ENCODE results near the gene TIGD3.
A peak's percentile ranks its signal among the peaks of the same experiment; 100 is the strongest.

Gene TIGD3

DNA sequence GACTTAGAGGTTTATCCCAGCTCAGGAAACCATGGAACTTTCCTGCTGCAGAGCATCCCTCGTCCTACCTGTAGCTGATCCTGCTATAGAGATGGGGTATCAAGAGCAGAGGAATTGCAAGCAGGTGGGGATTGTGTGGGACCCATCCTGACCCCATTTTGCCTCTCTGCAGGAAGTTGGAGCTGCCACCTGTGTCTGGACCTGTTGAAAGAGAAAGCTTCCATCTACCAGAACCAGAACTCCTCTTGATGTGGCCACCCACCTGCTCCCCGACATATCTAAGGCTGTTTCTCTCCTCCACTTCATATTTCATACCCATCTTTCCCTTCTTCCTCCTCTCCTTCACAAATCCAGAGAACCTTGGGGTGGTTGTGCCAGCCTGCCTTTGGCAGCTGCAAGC is 3.0 kb upstream of the TIGD3 start:
- no peak overlapping the region for H3K4me2 ChIP-seq (ENCODE audit: low read length)
- H3K9ac ChIP-seq (ENCODE audit: low read length), result no peak overlapping the region
- no peak for TF ChIP-seq CTCF (IDR thresholded peaks at IDR 0.05; ENCODE audit: low read length)
- no peak for TF ChIP-seq EZH2 (IDR thresholded peaks at IDR 0.05; ENCODE audit: borderline replicate concordance, low read length)
- H3K9me3 ChIP-seq (ENCODE audit: low read length), result no peaks in the 10 kb centered on the region
- H4K20me1 ChIP-seq (ENCODE audit: insufficient read depth, low read length), result no peaks in the 10 kb centered on the region
- peaks cover 52% of the 10 kb centered on the region for H3K36me3 ChIP-seq (ENCODE audit: insufficient read depth, low read length)
- no peak overlapping the region for H3K4me3 ChIP-seq (ENCODE audit: low read depth, low read length, poor library complexity, severe bottlenecking)
- H3F3A ChIP-seq (ENCODE audit: insufficient read depth, low read length), result no peaks in the 10 kb centered on the region; the same call in none of the 2 replicates
- H3K79me2 ChIP-seq (ENCODE audit: insufficient read depth, low read length), result no peaks in the 10 kb centered on the region
- H3K9me2 ChIP-seq (ENCODE audit: low read depth, low read length), result no peaks in the 10 kb centered on the region
- H3K4me1 ChIP-seq (ENCODE audit: insufficient read depth, low read length, severe bottlenecking), result peaks cover 3% of the 10 kb centered on the region
- H3K27ac ChIP-seq (ENCODE audit: low read depth, low read length, poor library complexity, severe bottlenecking), result no peak overlapping the region
- H3K27me3 ChIP-seq (ENCODE audit: insufficient read depth, low read length), result peaks cover 7% of the 10 kb centered on the region; the same call in 1 of the 2 replicates
- no peak overlapping the region for H2AFZ ChIP-seq (ENCODE audit: low read length)

GRCh38 chr11:65352783-65353182 is 1.8 kb upstream of the TIGD3 start:
- Histone ChIP-seq H3K27me3 (ENCODE audit: insufficient read depth, low read length) (peaks cover 7% of the 10 kb centered on the region; the same call in 1 of the 2 replicates), H3K4me1 (ENCODE audit: insufficient read depth, low read length, severe bottlenecking) (peaks cover 3% of the 10 kb centered on the region), H3K4me3 (ENCODE audit: low read depth, low read length, poor library complexity, severe bottlenecking) (no peak overlapping the region), H2AFZ (ENCODE audit: low read length) (no peak overlapping the region), H3K79me2 (ENCODE audit: insufficient read depth, low read length) (no peaks in the 10 kb centered on the region), H3F3A (ENCODE audit: insufficient read depth, low read length) (no peaks in the 10 kb centered on the region; the same call in none of the 2 replicates), H3K9ac (ENCODE audit: low read length) (no peak overlapping the region), H3K36me3 (ENCODE audit: insufficient read depth, low read length) (peaks cover 49% of the 10 kb centered on the region), H3K9me3 (ENCODE audit: low read length) (no peaks in the 10 kb centered on the region), H3K27ac (ENCODE audit: low read depth, low read length, poor library complexity, severe bottlenecking) (no peak overlapping the region), H4K20me1 (ENCODE audit: insufficient read depth, low read length) (no peaks in the 10 kb centered on the region), H3K9me2 (ENCODE audit: low read depth, low read length) (no peaks in the 10 kb centered on the region), H3K4me2 (ENCODE audit: low read length) (no peak overlapping the region)
- TF ChIP-seq CTCF (IDR thresholded peaks at IDR 0.05; ENCODE audit: low read length), result peak; percentile 33
- no peak for TF ChIP-seq EZH2 (IDR thresholded peaks at IDR 0.05; ENCODE audit: borderline replicate concordance, low read length)

DNA sequence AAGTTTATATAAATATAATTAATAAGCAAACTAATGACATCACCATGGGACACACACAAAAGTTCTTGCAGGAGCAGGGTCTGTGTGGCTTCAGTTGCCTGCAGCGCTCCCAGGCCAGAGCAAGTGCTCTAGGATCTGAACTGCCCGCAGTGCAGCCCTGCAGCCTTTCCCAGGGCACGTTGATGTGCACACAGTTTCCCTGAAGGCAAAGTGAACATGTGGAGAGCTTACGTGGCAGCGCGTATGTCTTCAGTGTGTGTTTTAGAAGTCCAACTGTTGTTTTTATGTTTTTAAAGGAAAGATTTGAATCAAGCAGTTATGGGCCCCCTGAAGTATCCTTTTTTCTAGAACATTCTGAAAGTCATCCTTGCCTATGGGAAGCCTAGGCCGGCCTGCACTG is 1.2 kb upstream of the TIGD3 start:
- peaks cover 3% of the 10 kb centered on the region for H3K4me1 ChIP-seq (ENCODE audit: insufficient read depth, low read length, severe bottlenecking)
- TF ChIP-seq EZH2 (IDR thresholded peaks at IDR 0.05; ENCODE audit: borderline replicate concordance, low read length), result no peak
- no peak for TF ChIP-seq CTCF (IDR thresholded peaks at IDR 0.05; ENCODE audit: low read length)
- peaks cover 7% of the 10 kb centered on the region; the same call in 1 of the 2 replicates for H3K27me3 ChIP-seq (ENCODE audit: insufficient read depth, low read length)
- no peak overlapping the region for H3K9ac ChIP-seq (ENCODE audit: low read length)
- no peaks in the 10 kb centered on the region for H3K79me2 ChIP-seq (ENCODE audit: insufficient read depth, low read length)
- H4K20me1 ChIP-seq (ENCODE audit: insufficient read depth, low read length), result no peaks in the 10 kb centered on the region
- no peak overlapping the region for H3K4me2 ChIP-seq (ENCODE audit: low read length)
- H3F3A ChIP-seq (ENCODE audit: insufficient read depth, low read length), result no peaks in the 10 kb centered on the region; the same call in none of the 2 replicates
- H2AFZ ChIP-seq (ENCODE audit: low read length), result no peak overlapping the region
- no peak overlapping the region for H3K27ac ChIP-seq (ENCODE audit: low read depth, low read length, poor library complexity, severe bottlenecking)
- no peaks in the 10 kb centered on the region for H3K9me2 ChIP-seq (ENCODE audit: low read depth, low read length)
- no peaks in the 10 kb centered on the region for H3K9me3 ChIP-seq (ENCODE audit: low read length)
- no peak overlapping the region for H3K4me3 ChIP-seq (ENCODE audit: low read depth, low read length, poor library complexity, severe bottlenecking)
- H3K36me3 ChIP-seq (ENCODE audit: insufficient read depth, low read length), result peaks cover 43% of the 10 kb centered on the region
